SK-N-MC (cell line): ENCODE measurements around the gene MRTFA.
A peak's percentile ranks its signal among the peaks of the same experiment; 100 is the strongest.

Experiments
- DNase-seq: peaks from one replicate; pipeline ENCODE4 v3.0.0-alpha.2; 2011; ENCODE audit warnings: low read depth, low spot score
- H3K27ac ChIP-seq: fragments of 200-600 bp; sonication (generic); 2 replicates; pipeline ENCODE4 v1.5.1; 2016; ENCODE audit warnings: mixed run types
- H3K36me3 ChIP-seq: fragments of 200-600 bp; sonication (generic); 2 replicates; pipeline ENCODE4 v1.6.1; 2017; ENCODE audit warnings: antibody characterized with exemption, low read length, mixed read lengths; ENCODE audit not compliant: insufficient read depth
- H3K4me3 ChIP-seq: fragments of 200-600 bp; sonication (generic); 2 replicates; pipeline ENCODE4 v1.5.1; 2016
- H3K9ac ChIP-seq: fragments of 200-600 bp; sonication (generic); 2 replicates; pipeline ENCODE4 v1.8.0; 2017; ENCODE audit warnings: mixed run types, mixed read lengths; ENCODE audit not compliant: insufficient read length
- H3K9me3 ChIP-seq: fragments of 200-600 bp; sonication (generic); 2 replicates; pipeline ENCODE4 v1.6.1; 2017; ENCODE audit warnings: low read depth, mild to moderate bottlenecking, antibody characterized with exemption, low read length, moderate library complexity, mixed read lengths
- EZH2 ChIP-seq: fragments of 200-600 bp; sonication (generic); IDR thresholded peaks from one replicate; pipeline ENCODE4 v1.6.1; 2017; ENCODE audit warnings: antibody characterized with exemption
- FOXP2 ChIP-seq: optimal IDR thresholded peaks from 2 replicates; pipeline ENCODE3; 2011; ENCODE audit warnings: mild to moderate bottlenecking, moderate library complexity; ENCODE audit not compliant: insufficient read depth; ENCODE audit errors: extremely low read length, control extremely low read depth
- POLR2AphosphoS5 ChIP-seq: IDR thresholded peaks from 2 replicates; pipeline ENCODE4 v1.6.1; 2012; ENCODE audit warnings: mild to moderate bottlenecking, low read depth, low read length, borderline replicate concordance

Gene MRTFA

DNA sequence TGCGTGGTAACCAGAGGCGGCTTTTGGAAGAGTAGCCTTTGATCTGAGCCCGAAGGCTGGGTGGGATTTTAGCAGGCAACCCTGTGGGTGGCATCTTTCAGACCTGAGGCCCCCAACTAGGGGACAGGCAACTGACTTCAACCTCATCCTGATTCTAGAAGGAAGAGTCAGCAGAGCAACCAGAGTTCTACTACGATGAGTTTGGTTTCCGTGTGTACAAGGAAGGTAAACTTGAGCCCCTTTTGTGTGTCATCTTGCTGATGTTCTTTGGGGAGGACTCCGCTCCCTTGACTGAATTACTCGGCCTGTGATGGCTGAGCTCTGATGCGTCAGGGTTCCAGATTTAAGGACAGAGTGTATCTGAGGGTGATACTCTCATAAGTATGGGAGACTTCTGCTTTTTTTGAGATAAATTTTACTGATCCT, 234.5 kb downstream of the MRTFA start:
- Histone ChIP-seq H3K4me3 (no peak overlapping the region), H3K36me3 (peaks cover 22% of the 10 kb centered on the region; the same call in 1 of the 2 replicates)
- no peak for DNase-seq

DNA sequence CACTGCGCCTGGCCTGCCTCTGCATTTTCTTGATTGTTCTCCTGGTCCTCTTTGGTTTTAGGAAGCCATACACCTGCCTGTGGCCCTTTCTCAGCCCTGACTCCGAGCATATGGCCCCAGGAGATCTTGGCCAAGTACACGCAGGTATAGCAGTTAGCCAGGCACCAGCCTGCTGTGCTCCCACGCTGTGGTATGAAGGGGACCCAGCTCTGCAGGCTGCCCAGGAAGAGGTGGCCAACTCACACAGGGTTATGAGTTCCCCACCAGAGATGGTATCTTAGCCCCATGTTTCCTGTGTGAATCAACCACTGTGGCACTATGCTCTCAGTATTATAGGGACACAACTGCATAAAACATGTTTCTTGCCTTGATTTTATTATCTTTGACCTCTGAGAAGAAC, 235.0 kb downstream of the MRTFA start:
- H3K36me3 ChIP-seq: peaks cover 18% of the 10 kb centered on the region; the same call in 1 of the 2 replicates
- no peak overlapping the region for H3K4me3 ChIP-seq
- no peak overlapping the region for H3K9ac ChIP-seq
- TF ChIP-seq FOXP2 (no peak), EZH2 (no peak), POLR2AphosphoS5 (no peak)
- DNase-seq: no peak
- no peak overlapping the region for H3K27ac ChIP-seq
- H3K9me3 ChIP-seq: no peaks in the 10 kb centered on the region

More for the DNA sequence above, 234.5 kb downstream of the MRTFA start:
- no peak overlapping the region for H3K27ac ChIP-seq
- no peak overlapping the region for H3K9ac ChIP-seq
- TF ChIP-seq EZH2 (no peak), FOXP2 (no peak), POLR2AphosphoS5 (no peak)
- H3K9me3 ChIP-seq: no peaks in the 10 kb centered on the region

DNA sequence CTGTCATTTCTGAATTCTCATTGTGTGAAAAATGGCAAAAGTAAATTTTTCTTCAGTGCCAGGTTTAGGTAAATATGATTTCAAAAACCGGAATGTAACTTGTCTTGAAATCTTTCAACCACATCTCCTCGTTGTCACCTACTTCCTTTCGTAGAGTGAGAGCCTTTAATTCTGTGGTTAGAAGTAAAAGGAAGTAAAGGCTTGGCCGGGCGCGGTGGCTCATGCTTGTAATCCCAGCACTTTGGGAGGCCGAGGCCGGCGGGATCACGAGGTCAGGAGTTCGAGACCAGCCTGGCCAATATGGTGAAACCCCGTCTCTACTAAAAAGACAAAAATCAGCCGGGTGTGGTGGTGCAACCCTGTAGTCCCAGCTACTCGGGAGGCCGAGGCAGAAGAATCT, 236.4 kb downstream of the MRTFA start:
- Histone ChIP-seq H3K9ac (no peak overlapping the region), H3K27ac (no peak overlapping the region), H3K9me3 (no peaks in the 10 kb centered on the region), H3K36me3 (peaks cover 9% of the 10 kb centered on the region; the same call in 1 of the 2 replicates), H3K4me3 (no peak overlapping the region)
- TF ChIP-seq POLR2AphosphoS5 (no peak), EZH2 (no peak), FOXP2 (no peak)
- DNase-seq: no peak

DNA sequence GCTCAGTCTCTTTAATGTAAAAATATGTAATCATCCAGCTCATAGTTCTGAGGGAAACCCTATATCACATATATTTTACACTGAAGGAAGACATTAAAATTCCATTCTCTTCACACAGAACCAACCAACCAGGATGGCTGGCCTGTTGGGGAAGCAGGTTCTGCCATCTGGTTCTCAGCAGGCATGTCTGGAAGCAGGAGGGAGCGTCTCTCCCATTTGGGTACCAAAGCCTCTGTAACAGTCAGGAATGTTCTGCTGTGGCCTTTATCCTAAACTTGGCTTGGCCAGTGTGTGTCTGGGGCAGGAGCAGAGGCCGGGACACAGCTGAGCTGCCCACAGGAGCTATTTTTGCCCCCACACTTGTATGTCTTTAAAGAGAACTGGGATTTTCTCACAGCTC, 236.9 kb downstream of the MRTFA start:
- Histone ChIP-seq H3K36me3 (peaks cover 9% of the 10 kb centered on the region; the same call in 1 of the 2 replicates), H3K4me3 (no peak overlapping the region), H3K9ac (no peak overlapping the region), H3K27ac (no peak overlapping the region), H3K9me3 (no peaks in the 10 kb centered on the region)
- TF ChIP-seq POLR2AphosphoS5 (no peak), FOXP2 (no peak), EZH2 (no peak)
- DNase-seq: no peak

DNA sequence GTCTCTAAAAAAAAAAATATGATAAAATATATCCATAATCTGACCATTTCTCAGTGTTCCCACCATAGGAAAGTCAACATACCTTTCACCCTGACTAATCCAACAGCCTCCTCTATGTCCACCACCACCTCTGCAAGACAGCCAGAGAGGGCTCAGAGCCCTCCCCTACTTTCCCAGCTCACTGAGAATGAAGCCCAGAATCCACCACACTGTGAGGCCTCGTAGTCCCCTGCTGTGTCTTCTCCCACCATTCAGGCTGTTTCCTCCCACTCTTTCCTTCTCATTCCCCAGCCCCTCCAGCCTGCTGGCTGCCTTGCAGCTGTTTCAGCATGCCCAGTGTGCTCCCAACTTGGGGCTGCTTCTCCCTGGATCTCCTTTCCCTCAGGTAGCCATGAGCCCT, 239.1 kb downstream of the MRTFA start:
- no peaks in the 10 kb centered on the region for H3K9me3 ChIP-seq
- peak; percentile 14 for DNase-seq
- no peak overlapping the region for H3K9ac ChIP-seq
- peak overlapping the region; percentile 74; the same call in 1 of the 2 replicates for H3K27ac ChIP-seq
- H3K4me3 ChIP-seq: no peak overlapping the region
- TF ChIP-seq EZH2 (no peak), FOXP2 (no peak), POLR2AphosphoS5 (no peak)
- H3K36me3 ChIP-seq: peaks cover 9% of the 10 kb centered on the region; the same call in 1 of the 2 replicates

DNA sequence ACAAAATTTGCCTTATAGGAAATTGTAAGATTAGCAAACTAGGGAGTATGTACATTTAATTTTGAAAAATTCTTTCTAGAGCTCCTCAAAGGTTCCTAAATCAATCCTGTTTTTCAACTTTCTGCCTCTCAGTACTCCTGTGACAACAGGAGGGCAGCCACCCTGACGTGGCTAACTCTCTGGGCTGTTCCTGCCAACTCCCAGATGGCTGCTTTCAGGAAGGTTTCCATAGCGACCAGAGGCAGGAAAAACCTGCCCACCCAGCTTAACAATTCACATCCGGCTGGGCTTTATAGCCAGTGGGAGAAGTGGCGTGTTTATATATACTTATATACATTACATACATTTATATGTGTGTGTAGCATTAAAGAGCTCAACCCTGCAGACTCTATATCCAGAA, 239.6 kb downstream of the MRTFA start:
- peak overlapping the region; percentile 22; the same call in 1 of the 2 replicates for H3K4me3 ChIP-seq
- peak; percentile 28 for DNase-seq
- peaks cover 5% of the 10 kb centered on the region; the same call in 1 of the 2 replicates for H3K36me3 ChIP-seq
- H3K9me3 ChIP-seq: no peaks in the 10 kb centered on the region
- H3K27ac ChIP-seq: peak overlapping the region; percentile 71
- H3K9ac ChIP-seq: no peak overlapping the region
- TF ChIP-seq EZH2 (no peak), POLR2AphosphoS5 (no peak), FOXP2 (no peak)

DNA sequence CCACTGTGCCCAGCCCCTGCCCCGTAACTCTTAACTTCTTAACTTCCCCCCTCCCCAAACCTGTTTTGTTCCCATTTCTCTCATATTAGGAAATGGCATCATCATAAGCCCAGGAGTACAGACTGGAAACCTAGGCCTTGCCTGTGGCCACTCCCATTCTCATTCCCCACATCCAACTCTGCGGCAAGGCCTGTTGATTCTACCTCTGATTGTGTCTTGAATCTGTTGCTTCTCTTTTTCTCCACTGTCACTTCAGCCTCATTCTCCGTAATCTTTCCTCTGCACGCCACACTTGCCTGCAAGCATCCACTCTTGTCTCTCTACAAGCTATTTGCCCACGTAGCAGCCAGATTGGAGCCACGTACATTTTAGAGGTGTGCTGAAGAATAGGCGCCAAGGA, 240.9 kb downstream of the MRTFA start:
- Histone ChIP-seq H3K36me3 (no peaks in the 10 kb centered on the region), H3K9ac (no peak overlapping the region), H3K9me3 (no peaks in the 10 kb centered on the region), H3K4me3 (no peak overlapping the region), H3K27ac (no peak overlapping the region)
- no peak for TF ChIP-seq FOXP2
- DNase-seq: no peak

DNA sequence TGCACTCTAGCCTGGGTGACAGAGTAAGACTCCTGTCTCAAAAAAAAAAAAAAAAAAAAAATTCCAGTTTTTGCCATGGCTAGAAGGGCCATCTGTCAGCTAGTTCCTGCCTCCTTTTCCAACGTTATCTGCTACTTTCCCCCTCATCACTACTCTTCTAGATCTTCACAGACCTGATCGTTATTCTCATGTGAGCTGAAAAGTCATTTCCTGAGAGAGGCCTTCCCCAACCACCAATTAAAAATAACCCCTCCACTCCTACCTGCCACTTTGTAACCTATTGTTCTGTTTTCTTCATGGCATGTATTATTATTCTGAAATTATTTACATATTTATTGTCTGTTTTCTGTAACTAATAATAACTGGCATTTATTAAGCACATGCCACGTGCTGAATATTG, 241.9 kb downstream of the MRTFA start:
- TF ChIP-seq FOXP2 (no peak), EZH2 (no peak), POLR2AphosphoS5 (no peak)

DNA sequence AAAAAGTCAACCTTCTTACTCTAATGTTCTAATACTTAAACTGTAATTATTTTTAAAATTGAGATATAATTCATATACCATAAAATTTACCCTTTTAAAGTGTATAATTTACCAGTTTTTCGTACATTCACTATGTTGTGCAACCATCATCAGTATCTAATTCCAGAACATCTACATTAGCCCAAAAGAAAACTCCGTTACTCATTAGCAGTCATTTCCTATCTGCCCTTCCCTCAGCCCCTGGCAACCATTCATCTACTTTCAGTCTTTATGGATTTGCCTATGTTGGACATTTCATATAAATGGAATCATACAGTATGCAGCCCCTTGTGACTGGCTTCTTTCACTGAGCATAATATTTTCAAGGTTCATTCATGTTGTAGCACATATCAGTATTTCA, 243.9 kb downstream of the MRTFA start:
- H3K27ac ChIP-seq: no peak overlapping the region
- TF ChIP-seq FOXP2: no peak
- no peak for TF ChIP-seq POLR2AphosphoS5
- TF ChIP-seq EZH2: no peak
- no peaks in the 10 kb centered on the region for H3K36me3 ChIP-seq
- no peaks in the 10 kb centered on the region for H3K9me3 ChIP-seq
- H3K9ac ChIP-seq: no peak overlapping the region
- no peak for DNase-seq
- H3K4me3 ChIP-seq: no peak overlapping the region

More for the DNA sequence above, 241.9 kb downstream of the MRTFA start:
- no peak for DNase-seq
- Histone ChIP-seq H3K4me3 (no peak overlapping the region), H3K9ac (no peak overlapping the region), H3K27ac (no peak overlapping the region), H3K9me3 (no peaks in the 10 kb centered on the region), H3K36me3 (no peaks in the 10 kb centered on the region)
